ENCODE data around the gene MAML3.

GRCh38 chr4:139735381-139736273 lies 418.4 kb downstream of the MAML3 start:
- TF ChIP-seq POLR2A (IDR thresholded peaks at IDR 0.05; ENCODE audit: extremely low read depth, insufficient read length) (no peak), CTCF (IDR thresholded peaks at IDR 0.05; ENCODE audit: low read depth, low read length) (no peak)

Measured in NB4 (cell line).